Stimulated activated CD4-positive, alpha-beta T cell treated with anti-CD3 and anti-CD28 coated beads, Interleukin-12 subunit alpha, Interleukin-12 subunit beta, amount 100 ng/mL, for 24 hours (primary cell): ENCODE measurements around the gene C2orf81.

Experiments
- DNase-seq, 2 experiments: peaks; one replicate each; pipeline ENCODE4 v3.0.0-alpha.2; 2020; ENCODE audit warnings: low read depth in 2 of 2

Gene C2orf81

GRCh38 chr2:74391209-74391579, 30.2 kb downstream of the C2orf81 start:
- DNase-seq, result no peak

GRCh38 chr2:74390606-74391005, 30.8 kb downstream of the C2orf81 start:
- DNase-seq, result no peak

GRCh38 chr2:74387346-74387745, 34.1 kb downstream of the C2orf81 start:
- no peak for DNase-seq

- DNase-seq, result no peak
Observed at GRCh38 chr2:74385396-74385795, 36.0 kb downstream of the C2orf81 start.

GRCh38 chr2:74384051-74384450, 37.4 kb downstream of the C2orf81 start:
- DNase-seq, result no peak

- DNase-seq, result no peak
Observed at GRCh38 chr2:74383254-74383653, 38.2 kb downstream of the C2orf81 start.

GRCh38 chr2:74381751-74382150, 39.7 kb downstream of the C2orf81 start:
- no peak for DNase-seq

GRCh38 chr2:74379851-74380789, 41.3 kb downstream of the C2orf81 start, which contains the start of gene DCTN1:
DCTN1 (minus strand) TSS chr2:74380311; CDS start chr2:74380037, 274 bp downstream.
- DNase-seq, result no peak

GRCh38 chr2:74378007-74378406, 43.4 kb downstream of the C2orf81 start:
- no peak for DNase-seq

- DNase-seq, result no peak
Observed at GRCh38 chr2:74375838-74376237, 45.6 kb downstream of the C2orf81 start.

GRCh38 chr2:74374509-74375205, 46.8 kb downstream of the C2orf81 start:
- DNase-seq, result no peak

- DNase-seq, result no peak
Observed at GRCh38 chr2:74373985-74374384, 47.4 kb downstream of the C2orf81 start.

- no peak for DNase-seq
Observed at GRCh38 chr2:74373221-74373676, 48.2 kb downstream of the C2orf81 start.

GRCh38 chr2:74372674-74373073, 48.7 kb downstream of the C2orf81 start:
- no peak for DNase-seq

- no peak for DNase-seq
Observed at GRCh38 chr2:74371421-74371820, 50.0 kb downstream of the C2orf81 start.

- DNase-seq, result no peak
Observed at GRCh38 chr2:74369976-74370375, 51.4 kb downstream of the C2orf81 start.

GRCh38 chr2:74368499-74368898, 52.9 kb downstream of the C2orf81 start:
- DNase-seq, result no peak

GRCh38 chr2:74367789-74368188, 53.6 kb downstream of the C2orf81 start:
- DNase-seq, result no peak

GRCh38 chr2:74366036-74366435, 55.4 kb downstream of the C2orf81 start:
- no peak for DNase-seq

- DNase-seq, result no peak
Observed at GRCh38 chr2:74364533-74365505, 56.6 kb downstream of the C2orf81 start.
